Tibial nerve (tissue), 4 donors: ENCODE measurements around the gene GDPD5.

ENCODE experiments used
- EP300 ChIP-seq, 2 donors: sonication (generic); formaldehyde crosslinking; IDR thresholded peaks; one replicate each; pipeline ENCODE4 v1.6.1; 2017; ENCODE audit warnings: antibody characterized with exemption in 2 of 2, mild to moderate bottlenecking in 1 of 2
- POLR2A ChIP-seq, 2 donors: fragments of 450-650 bp; IDR thresholded peaks; one replicate each; pipeline ENCODE4 v1.6.1; 2017; ENCODE audit warnings: antibody characterized with exemption in 2 of 2, mild to moderate bottlenecking in 2 of 2, moderate library complexity in 2 of 2
- TF ChIP-seq, protein P1 (sequence below), 5 experiments: fragments of 200-600 bp in 3 of 5; fragments of 450-650 bp in 2 of 5; sonication (generic) in 3 of 5; IDR thresholded peaks; one replicate each; pipeline ENCODE4 v1.5.1; 2016 to 2019; ENCODE audit warnings: antibody characterized with exemption in 5 of 5, mild to moderate bottlenecking in 3 of 5, moderate library complexity in 2 of 5

DNA sequence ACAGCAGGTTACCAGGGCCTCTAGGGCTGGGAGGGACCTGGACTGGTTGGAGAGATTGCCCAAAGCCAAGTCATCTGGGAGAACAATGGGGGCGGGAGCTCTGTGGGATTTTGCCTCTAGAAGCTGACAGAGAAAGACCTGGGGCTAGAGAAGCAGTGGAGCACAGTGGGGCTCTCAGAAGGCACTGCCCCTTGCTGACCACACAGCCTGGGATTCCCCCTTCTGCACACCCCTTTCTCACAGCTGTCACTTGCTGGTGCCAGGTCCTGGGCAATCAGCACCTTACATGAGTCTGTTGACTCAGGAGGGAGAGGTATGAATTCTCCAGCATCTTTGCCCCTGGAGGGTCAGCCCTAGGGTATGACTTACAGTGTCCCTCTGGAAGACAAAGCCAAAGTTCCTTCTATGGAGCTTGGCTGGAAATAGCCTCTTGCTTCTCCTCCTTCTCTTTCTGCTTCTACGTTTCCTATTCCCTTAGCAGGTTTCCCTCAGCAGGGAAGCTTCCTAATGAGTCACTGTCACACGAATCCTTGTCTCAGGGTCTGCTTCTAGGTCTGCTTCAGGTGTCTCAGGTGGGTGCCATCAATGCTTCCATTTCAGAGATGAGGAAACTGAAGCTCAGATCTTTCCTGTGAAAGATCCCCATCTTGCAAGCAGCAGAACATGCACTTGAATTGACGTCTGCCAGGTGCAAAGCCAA, 27.0 kb downstream of the GDPD5 start:
- TF ChIP-seq, protein P1, sequence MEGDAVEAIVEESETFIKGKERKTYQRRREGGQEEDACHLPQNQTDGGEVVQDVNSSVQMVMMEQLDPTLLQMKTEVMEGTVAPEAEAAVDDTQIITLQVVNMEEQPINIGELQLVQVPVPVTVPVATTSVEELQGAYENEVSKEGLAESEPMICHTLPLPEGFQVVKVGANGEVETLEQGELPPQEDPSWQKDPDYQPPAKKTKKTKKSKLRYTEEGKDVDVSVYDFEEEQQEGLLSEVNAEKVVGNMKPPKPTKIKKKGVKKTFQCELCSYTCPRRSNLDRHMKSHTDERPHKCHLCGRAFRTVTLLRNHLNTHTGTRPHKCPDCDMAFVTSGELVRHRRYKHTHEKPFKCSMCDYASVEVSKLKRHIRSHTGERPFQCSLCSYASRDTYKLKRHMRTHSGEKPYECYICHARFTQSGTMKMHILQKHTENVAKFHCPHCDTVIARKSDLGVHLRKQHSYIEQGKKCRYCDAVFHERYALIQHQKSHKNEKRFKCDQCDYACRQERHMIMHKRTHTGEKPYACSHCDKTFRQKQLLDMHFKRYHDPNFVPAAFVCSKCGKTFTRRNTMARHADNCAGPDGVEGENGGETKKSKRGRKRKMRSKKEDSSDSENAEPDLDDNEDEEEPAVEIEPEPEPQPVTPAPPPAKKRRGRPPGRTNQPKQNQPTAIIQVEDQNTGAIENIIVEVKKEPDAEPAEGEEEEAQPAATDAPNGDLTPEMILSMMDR (IDR thresholded peaks at IDR 0.05), result no peak
- TF ChIP-seq POLR2A (IDR thresholded peaks at IDR 0.05) (no peak), EP300 (IDR thresholded peaks at IDR 0.05) (no peak)
